IMR-90 (cell line): Measurements from ENCODE around the gene PTPRC. TPM values are rescaled to one million over a fixed set of nuclear protein-coding genes. Genes with fewer than 3 reads are reported as not detected.

Source experiments
- ATAC-seq: fragments of 200-7000 bp; cut with Tn5 transposase; 2 replicates; pipeline ENCODE4 v1.9.1; 2020; ENCODE audit warnings: low read depth, mild to moderate bottlenecking, moderate library complexity
- BruUV-seq: library from RNA; stranded (reverse); fragments of 400-500 nt; replicated peaks from 2 replicates; lab custom pipeline; 2021; lab: Mats Ljungman, UMichigan
- CTCF ChIA-PET: fragments of 300-600 bp; formaldehyde crosslinking; extraction: SDS; loops from one replicate; lab custom pipeline; 2021; ENCODE audit warnings: antibody characterized with exemption; lab: Yijun Ruan, JAX
- POLR2A ChIA-PET: fragments of 300-600 bp; sonication (Branson Sonifier 250); formaldehyde crosslinking; loops from one replicate; lab custom pipeline; 2022; ENCODE audit warnings: antibody characterized with exemption; ENCODE audit not compliant: unreplicated experiment; lab: Charles Lee
- DNase-seq: peaks from one replicate; pipeline ENCODE4 v3.0.0; 2013
- H2AFZ ChIP-seq: replicated peaks from 2 replicates; pipeline ENCODE3; 2013; ENCODE audit warnings: low read length, mild to moderate bottlenecking; ENCODE audit not compliant: poor library complexity
- H2AK5ac ChIP-seq: 2 replicates; pipeline ENCODE4 v1.6.1; 2013; ENCODE audit warnings: low read depth, low read length, inconsistent platforms
- H2AK9ac ChIP-seq: replicated peaks from 2 replicates; pipeline ENCODE3; 2013; ENCODE audit warnings: mild to moderate bottlenecking, low read depth, low read length, moderate library complexity; ENCODE audit not compliant: poor library complexity
- H2BK120ac ChIP-seq: 2 replicates; pipeline ENCODE4 v1.6.1; 2013; ENCODE audit warnings: low read depth, low read length, inconsistent platforms
- H2BK15ac ChIP-seq: 3 replicates; pipeline ENCODE4 v1.6.1; 2013; ENCODE audit warnings: low read depth, low read length, inconsistent platforms
- H2BK20ac ChIP-seq: 2 replicates; pipeline ENCODE4 v1.6.1; 2013; ENCODE audit warnings: low read depth, mild to moderate bottlenecking, inconsistent platforms, low read length, moderate library complexity
- H2BK5ac ChIP-seq: 2 replicates; pipeline ENCODE4 v1.6.1; 2013; ENCODE audit warnings: mild to moderate bottlenecking, low read depth, low read length, inconsistent platforms; ENCODE audit not compliant: poor library complexity, severe bottlenecking
- H3K14ac ChIP-seq: replicated peaks from 2 replicates; pipeline ENCODE4 v1.6.1; 2013; ENCODE audit warnings: low read depth, low read length, inconsistent platforms
- H3K18ac ChIP-seq: 2 replicates; pipeline ENCODE4 v1.6.1; 2013; ENCODE audit warnings: low read depth, low read length, control low read depth
- H3K23ac ChIP-seq: 2 replicates; pipeline ENCODE4 v1.6.1; 2013; ENCODE audit warnings: low read depth, low read length, inconsistent platforms
- H3K27ac ChIP-seq: 2 replicates; pipeline ENCODE4 v1.5.1; 2013; ENCODE audit warnings: mild to moderate bottlenecking, control low read depth, low read length; ENCODE audit not compliant: insufficient read depth
- H3K27me3 ChIP-seq: 2 replicates; pipeline ENCODE4 v1.6.1; 2013; ENCODE audit warnings: low read length; ENCODE audit not compliant: control insufficient read depth, insufficient read depth
- H3K36me3 ChIP-seq: 2 replicates; pipeline ENCODE4 v1.6.1; 2013; ENCODE audit warnings: low read length, mixed read lengths; ENCODE audit not compliant: control insufficient read depth, insufficient read depth
- H3K4ac ChIP-seq: 2 replicates; pipeline ENCODE4 v1.6.1; 2013; ENCODE audit warnings: low read depth, low read length, inconsistent platforms
- H3K4me1 ChIP-seq: 2 replicates; pipeline ENCODE4 v1.6.1; 2013; ENCODE audit warnings: low read length, mixed read lengths; ENCODE audit not compliant: control insufficient read depth, insufficient read depth
- H3K4me2 ChIP-seq: 2 replicates; pipeline ENCODE4 v1.6.1; 2013; ENCODE audit warnings: low read depth, mild to moderate bottlenecking, control low read depth, low read length, moderate library complexity
- H3K4me3 ChIP-seq: 2 replicates; pipeline ENCODE4 v1.5.1; 2013; ENCODE audit warnings: low read depth, mild to moderate bottlenecking, control low read depth, low read length, moderate library complexity; ENCODE audit not compliant: insufficient read depth
- H3K56ac ChIP-seq: 2 replicates; pipeline ENCODE4 v1.6.1; 2013; ENCODE audit warnings: low read length, inconsistent platforms; ENCODE audit not compliant: insufficient read depth; ENCODE audit errors: extremely low read depth
- H3K79me1 ChIP-seq, 2 experiments: 2 replicates each; pipeline ENCODE4 v1.6.1; 2013; ENCODE audit warnings: low read length in 2 of 2, inconsistent platforms in 1 of 2, low read depth in 1 of 2
- H3K9ac ChIP-seq: 2 replicates; pipeline ENCODE4 v1.6.1; 2013; ENCODE audit warnings: low read depth, low read length, control low read depth
- H3K9me1 ChIP-seq: 2 replicates; pipeline ENCODE4 v1.6.1; 2013; ENCODE audit warnings: low read length, inconsistent platforms; ENCODE audit not compliant: insufficient read depth
- H3K9me3 ChIP-seq: 2 replicates; pipeline ENCODE4 v1.6.1; 2013; ENCODE audit warnings: low read length; ENCODE audit not compliant: control insufficient read depth, insufficient read depth
- H4K20me1 ChIP-seq: 2 replicates; pipeline ENCODE4 v1.6.1; 2013; ENCODE audit warnings: low read length, inconsistent platforms; ENCODE audit not compliant: insufficient read depth
- H4K5ac ChIP-seq: 2 replicates; pipeline ENCODE4 v1.6.1; 2013; ENCODE audit warnings: mild to moderate bottlenecking, low read depth, low read length, control low read depth
- H4K8ac ChIP-seq, 2 experiments: 2 replicates each; pipeline ENCODE4 v1.6.1; 2013; ENCODE audit warnings: low read depth in 2 of 2, low read length in 2 of 2, control low read depth in 1 of 2, inconsistent platforms in 1 of 2
- H4K91ac ChIP-seq: 2 replicates; pipeline ENCODE4 v1.6.1; 2013; ENCODE audit warnings: low read depth, low read length, inconsistent platforms; ENCODE audit not compliant: insufficient read depth
- CEBPB ChIP-seq: IDR thresholded peaks from 2 replicates; pipeline ENCODE4 v1.6.1; 2012; ENCODE audit warnings: low read depth, low read length, improper control_type of control experiment
- CHD1 ChIP-seq: IDR thresholded peaks from 2 replicates; pipeline ENCODE4 v1.6.1; 2012; ENCODE audit warnings: low read depth, low read length, improper control_type of control experiment
- NFE2L2 ChIP-seq: fragments of 150-350 bp; IDR thresholded peaks from 2 replicates; pipeline ENCODE4 v1.6.1; 2016; ENCODE audit warnings: low read depth, mild to moderate bottlenecking, low read length
- SMC3 ChIP-seq: fragments of 150-350 bp; IDR thresholded peaks from 2 replicates; pipeline ENCODE4 v1.6.1; 2016; ENCODE audit warnings: low read depth, mild to moderate bottlenecking, antibody characterized with exemption, low read length, moderate library complexity
- WGBS, 2 experiments: methylation state at CpG; one replicate each; pipeline versions ENCODE4 v1.1.5 to v1.1.7; 2013; ENCODE audit warnings: missing lambda C conversion rate in 2 of 2; ENCODE audit not compliant: insufficient read length in 1 of 2; ENCODE audit errors: extremely low coverage in 2 of 2; 5-methylcytosine and 5-hydroxymethylcytosine counted together
- dilution Hi-C: fragments of 300-500 bp; cut with HindIII; formaldehyde crosslinking; loops from one replicate; pipeline ENCODE4 v1.14.3; 2018; ENCODE audit warnings: low sequenced_read_pairs; ENCODE audit not compliant: unreplicated experiment
- in situ Hi-C: fragments of 300-500 bp; cut with MboI; formaldehyde crosslinking; loops from 3 replicates; pipeline ENCODE4 v1.14.3; 2019; ENCODE audit warnings: low sequenced_read_pairs, inconsistent platforms, mixed read lengths
- intact Hi-C: fragments of 100-400 bp; cut with micrococcal nuclease; formaldehyde crosslinking; loops from 2 replicates; pipeline ENCODE4 v1.10.0; 2022
- polyA plus RNA-seq, 3 experiments: library from polyadenylated mRNA; depleted of rRNA; stranded (reverse); fragments of >200 nt; gene quantifications; 2 replicates each; pipeline ENCODE4 v1.2.3, GENCODE V29; 2012; ENCODE audit warnings: low replicate concordance in 1 of 3
- total RNA-seq: library from RNA; depleted of rRNA; stranded (reverse); fragments of >200 nt; gene quantifications from 2 replicates; pipeline ENCODE4 v1.2.3, GENCODE V29; 2012
- TF ChIP-seq, protein P1 (sequence below): fragments of 150-350 bp; IDR thresholded peaks from 2 replicates; pipeline ENCODE4 v1.6.1; 2017; ENCODE audit warnings: mild to moderate bottlenecking, antibody characterized with exemption, low read length, low read depth

Gene PTPRC
- total and polyA plus RNA-seq, 2 of the 4 experiments (the other 2 are of a cell fraction): not detected

DNA sequence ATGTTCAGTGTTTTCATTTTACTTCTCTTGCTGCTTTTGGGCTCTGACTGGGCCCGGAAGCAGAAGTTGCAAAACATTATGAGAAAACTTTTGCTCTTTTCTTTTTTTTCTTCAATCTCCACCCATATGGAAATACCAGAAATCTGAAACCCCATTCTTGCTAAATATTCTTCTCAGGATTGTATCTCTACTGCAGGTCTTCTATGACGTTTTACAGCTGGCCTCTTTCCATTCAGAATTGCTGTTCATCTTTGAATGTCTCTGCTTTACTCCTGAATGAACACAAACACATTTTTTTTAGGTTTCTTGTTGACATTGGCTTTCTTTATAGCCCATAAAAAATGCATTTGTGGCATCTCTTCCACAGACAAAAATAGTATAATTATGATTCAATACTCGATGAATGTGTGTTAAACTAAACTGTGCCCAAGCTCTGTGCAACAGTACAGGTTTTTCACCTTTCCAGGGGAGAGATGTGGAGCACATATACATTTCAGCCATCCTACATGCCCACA lies 18.8 kb downstream of the PTPRC start:
- Histone ChIP-seq H4K91ac (0 out of 2 replicates have a peak overlapping the region, but pooled peaks have one; percentile 1), H3K4ac (peak overlapping the region; percentile 44; the same call in 1 of the 2 replicates), H3K4me2 (peak overlapping the region; percentile 93), H3K79me1 (no peaks in the 10 kb centered on the region), H2AK9ac (no peak overlapping the region), H3K14ac (peak overlapping the region; percentile 47; the same call in 1 of the 2 replicates), H3K36me3 (no peaks in the 10 kb centered on the region), H2BK20ac (peak overlapping the region; percentile 64; the same call in 1 of the 2 replicates), H3K27ac (peak overlapping the region; percentile 90; the same call in 1 of the 2 replicates), H4K5ac (peak overlapping the region; percentile 97), H3K27me3 (no peaks in the 10 kb centered on the region), H4K8ac (peak overlapping the region in 1 of 2 experiments; percentile 38; a peak in 2 of 4 replicates), H3K18ac (peak overlapping the region; percentile 97), H3K9ac (no peak overlapping the region; the same call in 1 of the 2 replicates), H3K56ac (no peak overlapping the region), H3K23ac (no peak overlapping the region; the same call in 1 of the 2 replicates), H3K9me3 (no peaks in the 10 kb centered on the region), H4K20me1 (no peaks in the 10 kb centered on the region), H2BK120ac (peak overlapping the region; percentile 49), H3K4me3 (no peak overlapping the region), H2AK5ac (0 out of 2 replicates have a peak overlapping the region, but pooled peaks have one; percentile 62), H3K4me1 (peaks cover 10% of the 10 kb centered on the region), H3K9me1 (peaks cover 4% of the 10 kb centered on the region; the same call in 1 of the 2 replicates), H2BK15ac (peak overlapping the region; percentile 60; the same call in 1 of the 3 replicates), H2BK5ac (peak overlapping the region; percentile 95), H2AFZ (no peak overlapping the region)
- no TSS peak for BruUV-seq
- POLR2A ChIA-PET: no interaction called here
- TF ChIP-seq CHD1 (no peak), CEBPB (peak; percentile 90), SMC3 (no peak), NFE2L2 (no peak)
- TF ChIP-seq, protein P1, sequence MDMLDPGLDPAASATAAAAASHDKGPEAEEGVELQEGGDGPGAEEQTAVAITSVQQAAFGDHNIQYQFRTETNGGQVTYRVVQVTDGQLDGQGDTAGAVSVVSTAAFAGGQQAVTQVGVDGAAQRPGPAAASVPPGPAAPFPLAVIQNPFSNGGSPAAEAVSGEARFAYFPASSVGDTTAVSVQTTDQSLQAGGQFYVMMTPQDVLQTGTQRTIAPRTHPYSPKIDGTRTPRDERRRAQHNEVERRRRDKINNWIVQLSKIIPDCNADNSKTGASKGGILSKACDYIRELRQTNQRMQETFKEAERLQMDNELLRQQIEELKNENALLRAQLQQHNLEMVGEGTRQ: no peak
- intact Hi-C loops (no loop called here), in situ Hi-C loops (no loop called here), dilution Hi-C loops (no loop called here)
- WGBS, 2 experiments: 0% methylated on average over 1 of the region's 3 CpGs; no CpG with 5 or more reads in 1 of the 2 experiments
- CTCF ChIA-PET: no interaction called here
- peak; percentile 98 for DNase-seq
- peak; percentile 83 for ATAC-seq
